GM18951 (cell line): ENCODE results near the gene SLC13A2.
"Not testable (repeated sequence)": the region's sequence is repeated elsewhere in the genome, so short reads cannot be mapped to it uniquely, and the experiment has no call there.

ENCODE experiments used
- POLR2A ChIP-seq: IDR thresholded peaks from 4 replicates; pipeline ENCODE4 v1.6.1; 2011; ENCODE audit warnings: mild to moderate bottlenecking; ENCODE audit not compliant: insufficient read length, insufficient read depth; ENCODE audit errors: extremely low read depth
- in situ Hi-C: fragments of 300-500 bp; cut with MboI; formaldehyde crosslinking; loops from one replicate; pipeline ENCODE4 v1.12.0; 2022; ENCODE audit warnings: low sequenced_read_pairs, mixed read lengths, inconsistent platforms; ENCODE audit not compliant: unreplicated experiment

Gene SLC13A2

GRCh38 chr17:28466521-28467048 lies 6.9 kb upstream of the SLC13A2 start:
- in situ Hi-C loops: no loop called here
- no peak for TF ChIP-seq POLR2A

- no peak for TF ChIP-seq POLR2A
- in situ Hi-C loops: no loop called here
Measured at GRCh38 chr17:28467456-28468025, 5.9 kb upstream of the SLC13A2 start.

- in situ Hi-C loops: not testable (repeated sequence)
Measured at GRCh38 chr17:28468033-28468735, 5.3 kb upstream of the SLC13A2 start.

- in situ Hi-C loops: no loop called here
Measured at GRCh38 chr17:28468781-28469180, 4.7 kb upstream of the SLC13A2 start.

GRCh38 chr17:28469376-28469775 lies 4.1 kb upstream of the SLC13A2 start:
- no peak for TF ChIP-seq POLR2A
- in situ Hi-C loops: no loop called here

More at GRCh38 chr17:28468781-28469180, 4.7 kb upstream of the SLC13A2 start:
- TF ChIP-seq POLR2A: no peak

GRCh38 chr17:28470266-28470913 lies 3.1 kb upstream of the SLC13A2 start:
- no peak for TF ChIP-seq POLR2A
- in situ Hi-C loops: no loop called here

- no peak for TF ChIP-seq POLR2A
Measured at GRCh38 chr17:28470914-28471366, 2.5 kb upstream of the SLC13A2 start.

GRCh38 chr17:28471531-28472342 lies 1.7 kb upstream of the SLC13A2 start:
- in situ Hi-C loops: no loop called here
- no peak for TF ChIP-seq POLR2A

More at GRCh38 chr17:28470914-28471366, 2.5 kb upstream of the SLC13A2 start:
- in situ Hi-C loops: no loop called here

GRCh38 chr17:28472871-28473497 lies 460 bp upstream of the SLC13A2 start:
- in situ Hi-C loops: no loop called here
- no peak for TF ChIP-seq POLR2A

- in situ Hi-C loops: no loop called here
- no peak for TF ChIP-seq POLR2A
Measured at GRCh38 chr17:28474111-28474531, 677 bp downstream of the SLC13A2 start.

- no peak for TF ChIP-seq POLR2A
- in situ Hi-C loops: no loop called here
Measured at GRCh38 chr17:28475151-28475900, 1.9 kb downstream of the SLC13A2 start.
